Spleen (tissue), 11 donors: Measurements from ENCODE around the gene POP4. TPM values are rescaled to one million over a fixed set of nuclear protein-coding genes. Genes with fewer than 3 reads are reported as not detected.
A peak's percentile ranks its signal among the peaks of the same experiment; 100 is the strongest.

ENCODE experiments used
- DNase-seq: peaks from one replicate; pipeline ENCODE4 v3.0.0-alpha.2; 2020
- H3K27ac ChIP-seq, 8 donors: fragments of 200-600 bp; sonication (generic) in 7 of 8; 1 replicate in 4 of 8; 2 replicates in 4 of 8; pipeline versions ENCODE4 v1.5.0 to v1.8.0; 2016 to 2021; ENCODE audit warnings: inconsistent platforms in 4 of 8, mild to moderate bottlenecking in 4 of 8, moderate library complexity in 1 of 8
- H3K27me3 ChIP-seq, 7 donors: fragments of 200-600 bp; sonication (generic) in 6 of 7; replicated peaks in 1 of 7; 1 replicate in 4 of 7; 2 replicates in 3 of 7; pipeline versions ENCODE4 v1.5.0 to v1.8.0; 2016 to 2021; ENCODE audit warnings: inconsistent platforms in 3 of 7, mild to moderate bottlenecking in 1 of 7
- H3K36me3 ChIP-seq, 6 donors: fragments of 200-600 bp; sonication (generic) in 5 of 6; 1 replicate in 4 of 6; 2 replicates in 2 of 6; pipeline versions ENCODE4 v1.5.0 to v1.8.0; 2016 to 2021; ENCODE audit warnings: inconsistent platforms in 2 of 6
- H3K4me1 ChIP-seq, 6 donors: fragments of 200-600 bp; sonication (generic) in 5 of 6; 1 replicate in 3 of 6; 2 replicates in 3 of 6; pipeline versions ENCODE4 v1.5.0 to v1.8.0; 2016 to 2021; ENCODE audit warnings: inconsistent platforms in 3 of 6
- H3K4me3 ChIP-seq, 8 donors: fragments of 200-600 bp; sonication (generic) in 7 of 8; 1 replicate in 4 of 8; 2 replicates in 4 of 8; pipeline versions ENCODE4 v1.5.0 to v1.8.0; 2016 to 2021; ENCODE audit warnings: inconsistent platforms in 4 of 8, mild to moderate bottlenecking in 4 of 8, moderate library complexity in 2 of 8
- H3K9me3 ChIP-seq, 8 donors: fragments of 200-600 bp; sonication (generic) in 7 of 8; 1 replicate in 4 of 8; 2 replicates in 4 of 8; pipeline versions ENCODE4 v1.5.0 to v1.8.0; 2016 to 2021; ENCODE audit warnings: inconsistent platforms in 4 of 8
- POLR2A ChIP-seq, 3 donors: fragments of 450-650 bp; IDR thresholded peaks; one replicate each; pipeline ENCODE4 v1.5.1; 2017; ENCODE audit warnings: antibody characterized with exemption in 3 of 3, mild to moderate bottlenecking in 1 of 3
- POLR2AphosphoS5 ChIP-seq, 3 donors: sonication (generic); formaldehyde crosslinking; IDR thresholded peaks; one replicate each; pipeline ENCODE4 v1.5.1; 2017; ENCODE audit warnings: antibody characterized with exemption in 3 of 3
- WGBS, 5 donors: extraction: QIAGEN DNeasy Blood & Tissue Kit in 3 of 5; methylation state at CpG; one replicate each; pipeline versions ENCODE4 v1.1.5 to v1.1.7; 2013 to 2018; 5-methylcytosine and 5-hydroxymethylcytosine counted together
- intact Hi-C: fragments of 100-400 bp; cut with DNase I; formaldehyde crosslinking; loops from one replicate; pipeline ENCODE4 v1.15.0; 2023; ENCODE audit warnings: low total_unique reads
- polyA plus RNA-seq, 3 donors: library from polyadenylated mRNA; stranded (reverse); fragments of 200-250 nt; gene quantifications; one replicate each; pipeline ENCODE4 v1.2.1, GENCODE V29; 2013
- total RNA-seq, 7 donors: library from RNA; depleted of rRNA in 3 of 7; stranded (reverse); fragments of >200 nt in 3 of 7; fragmentation: NEBNext Ultra II Directional in 4 of 7; extraction: Animal tissue kit (Norgen Biotek cat#: 25700) in 4 of 7; gene quantifications; one replicate each; pipeline versions ENCODE4 v1.1.0 to v1.2.1, GENCODE V29; 2016 to 2021
- TF ChIP-seq, protein P1 (sequence below), 11 experiments: fragments of 200-600 bp in 7 of 11; fragments of 450-650 bp in 4 of 11; sonication (generic) in 4 of 11; IDR thresholded peaks in 8 of 11; conservative IDR thresholded peaks in 3 of 11; 1 replicate in 7 of 11; 2 replicates in 4 of 11; pipeline versions ENCODE4 v1.4.0 to v1.8.0; 2016 to 2021; ENCODE audit warnings: antibody characterized with exemption in 11 of 11, inconsistent platforms in 4 of 11, mild to moderate bottlenecking in 1 of 11
- donor health status: healthy with polysubstance abuse.
- donor health status: DM: no; HTN: no; CAD: no; lungs with moderate emphysema.
- donor health status: DM: no; HTN: no; CAD: no.
- donor health status: Bipolar disorder and iron deficiency.
- donor health status: healthy.
- donor health status: DM: no; HTN: no; CAD: no.
- donor health status: DM: yes; HTN: yes; CAD: no.

The POP4 gene
- total and polyA plus RNA-seq, 10 donors, result 49.3 to 73.1 (median 61.5) TPM

DNA sequence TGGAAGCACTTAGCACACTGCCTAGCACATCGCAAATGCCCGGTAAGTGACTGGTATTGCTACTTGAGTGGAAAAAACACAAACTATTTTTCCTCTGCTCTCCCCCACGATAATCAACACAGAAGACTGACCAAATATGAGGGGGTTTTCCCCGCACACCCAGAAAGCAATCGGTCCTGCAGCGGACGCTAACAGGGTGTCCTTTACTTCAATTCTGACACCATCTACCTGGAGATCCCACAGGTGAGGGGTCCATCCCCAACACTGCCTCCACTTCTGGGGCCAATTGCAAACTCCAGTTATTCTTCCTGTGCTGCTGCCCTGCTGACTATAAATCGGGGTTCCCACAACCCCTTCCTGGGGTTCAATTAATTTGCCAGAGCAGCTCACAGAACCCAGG is 33.0 kb downstream of the POP4 start:
- H3K9me3 ChIP-seq, result peaks cover 0 to 1% (median 0%) of the 10 kb centered on the region in 8 donors
- intact Hi-C loops, result no loop called here

GRCh38 chr19:29640231-29640630 is 34.1 kb downstream of the POP4 start:
- intact Hi-C loops, result no loop called here
- Histone ChIP-seq H3K9me3 (no peaks in the 10 kb centered on the region), H3K27ac (no peak overlapping the region), H3K27me3 (peaks cover 0 to 3% (median 0%) of the 10 kb centered on the region in 7 donors), H3K4me1 (peaks cover 0 to 5% (median 2%) of the 10 kb centered on the region in 6 donors), H3K36me3 (no peaks in the 10 kb centered on the region), H3K4me3 (no peak overlapping the region)
- WGBS, 5 donors, result 84 to 94% (median 90%) methylated on average over 12 of the region's 12 CpGs
- peak; percentile 49 for DNase-seq
- TF ChIP-seq POLR2AphosphoS5 (IDR thresholded peaks at IDR 0.05) (no peak), POLR2A (IDR thresholded peaks at IDR 0.05) (no peak)
- TF ChIP-seq, protein P1, sequence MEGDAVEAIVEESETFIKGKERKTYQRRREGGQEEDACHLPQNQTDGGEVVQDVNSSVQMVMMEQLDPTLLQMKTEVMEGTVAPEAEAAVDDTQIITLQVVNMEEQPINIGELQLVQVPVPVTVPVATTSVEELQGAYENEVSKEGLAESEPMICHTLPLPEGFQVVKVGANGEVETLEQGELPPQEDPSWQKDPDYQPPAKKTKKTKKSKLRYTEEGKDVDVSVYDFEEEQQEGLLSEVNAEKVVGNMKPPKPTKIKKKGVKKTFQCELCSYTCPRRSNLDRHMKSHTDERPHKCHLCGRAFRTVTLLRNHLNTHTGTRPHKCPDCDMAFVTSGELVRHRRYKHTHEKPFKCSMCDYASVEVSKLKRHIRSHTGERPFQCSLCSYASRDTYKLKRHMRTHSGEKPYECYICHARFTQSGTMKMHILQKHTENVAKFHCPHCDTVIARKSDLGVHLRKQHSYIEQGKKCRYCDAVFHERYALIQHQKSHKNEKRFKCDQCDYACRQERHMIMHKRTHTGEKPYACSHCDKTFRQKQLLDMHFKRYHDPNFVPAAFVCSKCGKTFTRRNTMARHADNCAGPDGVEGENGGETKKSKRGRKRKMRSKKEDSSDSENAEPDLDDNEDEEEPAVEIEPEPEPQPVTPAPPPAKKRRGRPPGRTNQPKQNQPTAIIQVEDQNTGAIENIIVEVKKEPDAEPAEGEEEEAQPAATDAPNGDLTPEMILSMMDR (IDR thresholded peaks at IDR 0.05 in 8 of 11, conservative IDR thresholded peaks at IDR 0.05 in 3 of 11), result no peak

More for the DNA sequence above, 33.0 kb downstream of the POP4 start:
- WGBS, 5 donors, result 89 to 92% (median 91%) methylated on average over 8 of the region's 8 CpGs
- no peak overlapping the region for H3K27ac ChIP-seq
- no peaks in the 10 kb centered on the region for H3K36me3 ChIP-seq
- H3K4me3 ChIP-seq, result no peak overlapping the region
- TF ChIP-seq POLR2AphosphoS5 (IDR thresholded peaks at IDR 0.05) (no peak), POLR2A (IDR thresholded peaks at IDR 0.05) (no peak)
- TF ChIP-seq, protein P1 (IDR thresholded peaks at IDR 0.05 in 8 of 11, conservative IDR thresholded peaks at IDR 0.05 in 3 of 11), result no peak
- DNase-seq, result peak; percentile 16
- H3K4me1 ChIP-seq, result no peaks in the 10 kb centered on the region
- peaks cover 0 to 3% (median 0%) of the 10 kb centered on the region in 7 donors for H3K27me3 ChIP-seq

- no peak for DNase-seq
- intact Hi-C loops, result no loop called here
- WGBS, 5 donors, result 62 to 87% (median 76%) methylated on average over 2 of the region's 2 CpGs
- Histone ChIP-seq H3K4me3 (no peak overlapping the region), H3K36me3 (no peaks in the 10 kb centered on the region), H3K27ac (no peak overlapping the region), H3K27me3 (peaks cover 0 to 3% (median 0%) of the 10 kb centered on the region in 7 donors), H3K9me3 (no peaks in the 10 kb centered on the region), H3K4me1 (peaks cover 0 to 18% (median 14%) of the 10 kb centered on the region in 6 donors)
- TF ChIP-seq POLR2A (IDR thresholded peaks at IDR 0.05) (no peak), POLR2AphosphoS5 (IDR thresholded peaks at IDR 0.05) (no peak)
- TF ChIP-seq, protein P1 (IDR thresholded peaks at IDR 0.05 in 8 of 11, conservative IDR thresholded peaks at IDR 0.05 in 3 of 11), result no peak
These were observed 35.5 kb downstream of the POP4 start for GRCh38 chr19:29641597-29641996.

DNA sequence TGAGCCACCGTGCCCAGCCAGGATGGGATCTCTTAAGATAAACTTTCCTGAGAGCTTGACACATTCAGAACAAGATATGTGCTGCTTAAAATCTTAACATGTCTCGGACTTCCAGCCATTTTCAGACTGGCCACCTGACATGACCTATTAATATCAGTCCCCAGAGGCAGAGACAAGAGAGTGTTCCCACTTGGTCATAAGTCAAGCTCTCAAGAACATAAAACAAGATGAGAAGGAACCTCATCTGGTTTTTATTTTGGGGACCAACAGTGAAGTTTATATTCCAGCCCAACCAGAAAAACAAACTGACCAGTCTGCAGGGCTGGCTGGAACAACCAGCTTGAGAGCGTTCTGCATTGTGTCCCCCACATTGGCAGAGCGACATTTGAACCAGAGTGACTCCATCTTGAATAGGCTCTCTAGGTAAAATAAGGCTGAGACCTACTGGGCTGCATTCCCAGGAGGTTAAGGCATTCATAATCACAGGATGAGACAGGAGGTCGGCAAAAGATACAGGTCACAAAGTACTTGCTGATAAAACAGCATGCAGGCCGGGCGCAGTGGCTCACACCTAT is 37.4 kb downstream of the POP4 start:
- no peaks in the 10 kb centered on the region for H3K36me3 ChIP-seq
- no peak overlapping the region for H3K27ac ChIP-seq
- H3K9me3 ChIP-seq, result no peaks in the 10 kb centered on the region
- intact Hi-C loops, result no loop called here
- TF ChIP-seq POLR2AphosphoS5 (IDR thresholded peaks at IDR 0.05) (no peak), POLR2A (IDR thresholded peaks at IDR 0.05) (no peak)
- no peak overlapping the region for H3K4me3 ChIP-seq
- 80 to 93% (median 89%) methylated on average over 6 to 7 of the region's 7 CpGs for WGBS, 5 donors
- DNase-seq, result peak; percentile 11
- peaks cover 0 to 18% (median 14%) of the 10 kb centered on the region in 6 donors for H3K4me1 ChIP-seq
- peaks cover 0 to 3% (median 0%) of the 10 kb centered on the region in 7 donors for H3K27me3 ChIP-seq
